ENCODE results near the gene SERTM1. TPM values are rescaled to one million over a fixed set of nuclear protein-coding genes. Genes with fewer than 3 reads are reported as not detected.

SERTM1 gene
- total and polyA plus RNA-seq, 8 donors = 0.67 to 12.4 (median 7.3) TPM

DNA sequence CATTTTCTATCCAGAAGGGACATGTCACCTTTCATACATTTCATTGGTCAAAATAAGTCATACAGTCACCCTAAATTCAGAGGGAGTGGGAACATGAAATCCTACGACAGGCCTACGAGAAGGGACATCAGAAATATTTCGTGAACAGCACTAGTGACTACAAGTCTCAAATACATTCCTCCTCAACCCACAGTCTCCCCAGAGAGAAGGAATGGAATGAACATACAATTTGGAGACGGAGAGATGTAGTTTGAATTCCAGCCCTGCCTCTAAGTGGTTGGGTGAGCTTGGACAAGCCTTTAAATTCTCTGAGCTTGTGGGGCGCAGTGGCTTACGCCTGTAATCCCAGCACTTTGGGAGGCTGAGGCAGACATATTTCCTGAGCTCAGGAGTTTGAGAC, 9.9 kb downstream of the SERTM1 start:
- H3K27me3 ChIP-seq = no peaks in the 10 kb centered on the region
- no peak for ATAC-seq
- no peaks in the 10 kb centered on the region for H3K36me3 ChIP-seq
- no peaks in the 10 kb centered on the region for H3K4me1 ChIP-seq
- TF ChIP-seq CTCF (IDR thresholded peaks at IDR 0.05) = no peak
- no peaks in the 10 kb centered on the region for H3K9me3 ChIP-seq
- H3K27ac ChIP-seq = no peak overlapping the region
- no peak overlapping the region for H3K4me3 ChIP-seq
- intact Hi-C loops (cut with DNase I) = no loop called here
- no peak for DNase-seq

DNA sequence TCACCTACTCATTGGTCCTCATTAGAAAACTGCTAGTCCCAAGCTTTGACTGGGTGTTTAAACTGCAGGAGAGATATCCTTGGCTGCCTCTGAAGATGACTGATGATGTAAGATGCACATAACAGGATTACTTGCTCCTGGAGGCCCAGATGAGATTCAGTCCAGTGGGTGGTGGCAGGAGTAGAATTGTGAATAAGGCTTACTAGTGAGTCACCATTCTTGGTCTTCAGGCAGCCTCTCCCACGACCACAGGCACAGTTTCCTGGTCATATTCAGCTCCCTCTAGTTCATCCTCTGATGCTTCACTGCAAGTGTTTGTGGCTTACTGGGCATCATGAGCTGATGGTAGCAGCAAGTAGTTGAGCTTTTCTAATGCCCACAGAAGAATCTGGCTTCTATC, 12.1 kb downstream of the SERTM1 start:
- ATAC-seq (peak; percentile 27), DNase-seq (no peak)
- Histone ChIP-seq H3K4me1 (no peaks in the 10 kb centered on the region), H3K4me3 (no peak overlapping the region), H3K36me3 (no peaks in the 10 kb centered on the region), H3K27me3 (no peaks in the 10 kb centered on the region), H3K9me3 (no peaks in the 10 kb centered on the region), H3K27ac (no peak overlapping the region)
- intact Hi-C loops (cut with DNase I) = no loop called here
- no peak for TF ChIP-seq CTCF (IDR thresholded peaks at IDR 0.05)

DNA sequence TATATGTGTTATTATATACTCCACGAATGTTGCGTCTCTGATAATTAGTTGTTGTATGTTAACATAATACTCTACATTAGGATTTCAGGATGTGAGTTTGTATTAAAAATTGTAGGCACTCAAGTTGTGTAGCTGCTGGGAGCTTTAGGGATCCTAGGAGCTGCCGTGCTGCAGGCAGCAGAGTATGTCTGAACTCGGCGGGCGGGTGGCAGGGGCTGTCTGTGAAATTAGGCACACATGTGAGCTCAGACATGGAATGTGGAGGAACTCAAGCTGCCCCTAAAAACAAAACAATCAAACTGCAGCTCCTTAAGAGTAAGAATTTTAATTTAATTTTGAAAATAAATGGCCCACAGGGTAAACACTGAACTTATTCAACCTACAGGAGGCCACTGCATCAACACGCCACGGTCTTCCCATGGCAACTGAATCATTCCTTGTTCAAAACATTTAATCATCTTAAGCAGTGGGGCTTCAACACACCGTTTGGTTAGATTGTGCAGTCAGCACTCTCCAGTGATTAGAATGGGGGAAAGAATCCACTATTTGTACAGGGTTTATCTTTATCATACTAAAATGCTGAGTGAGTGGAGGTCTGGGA, 22.7 kb downstream of the SERTM1 start:
- DNase-seq (no peak), ATAC-seq (no peak)
- H3K27me3 ChIP-seq = peaks cover 0 to 6% of the 10 kb centered on the region in 2 donors
- no peak for TF ChIP-seq CTCF (IDR thresholded peaks at IDR 0.05)
- no peaks in the 10 kb centered on the region for H3K36me3 ChIP-seq
- H3K9me3 ChIP-seq = no peaks in the 10 kb centered on the region
- H3K4me3 ChIP-seq = no peak overlapping the region
- intact Hi-C loops (cut with DNase I) = no loop called here
- no peak overlapping the region for H3K27ac ChIP-seq
- H3K4me1 ChIP-seq = no peaks in the 10 kb centered on the region

DNA sequence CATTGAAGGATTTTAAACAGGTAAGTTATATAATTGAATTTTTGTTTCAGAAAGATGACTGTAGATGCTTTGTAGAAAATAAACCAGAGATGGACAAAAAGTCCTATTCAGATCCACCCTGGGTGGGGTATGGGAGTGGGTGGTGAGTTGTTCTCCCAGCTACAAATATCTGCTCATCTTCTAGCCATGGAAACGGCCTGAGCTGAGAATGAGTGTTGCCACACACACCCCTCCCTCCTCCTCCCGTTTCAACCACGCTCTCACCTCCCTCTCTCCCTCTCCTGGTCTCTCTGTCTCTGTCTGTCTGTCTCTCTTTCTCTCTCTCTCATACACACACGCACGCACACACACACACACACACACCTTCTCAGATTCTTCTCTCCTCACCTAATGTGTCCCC, 26.4 kb downstream of the SERTM1 start:
- H3K27ac ChIP-seq = no peak overlapping the region
- intact Hi-C loops (cut with DNase I) = no loop called here

GRCh38 chr13:36706755-36707154, 32.9 kb downstream of the SERTM1 start:
- DNase-seq (no peak), ATAC-seq (no peak)
- H3K36me3 ChIP-seq = no peaks in the 10 kb centered on the region
- H3K27ac ChIP-seq = no peak overlapping the region
- no peaks in the 10 kb centered on the region for H3K27me3 ChIP-seq
- H3K4me3 ChIP-seq = no peak overlapping the region
- H3K9me3 ChIP-seq = no peaks in the 10 kb centered on the region
- TF ChIP-seq CTCF (IDR thresholded peaks at IDR 0.05) = no peak
- intact Hi-C loops (cut with DNase I) = no loop called here
- no peaks in the 10 kb centered on the region for H3K4me1 ChIP-seq

More for the DNA sequence above, 26.4 kb downstream of the SERTM1 start:
- H3K4me3 ChIP-seq = no peak overlapping the region
- no peaks in the 10 kb centered on the region for H3K9me3 ChIP-seq
- H3K36me3 ChIP-seq = no peaks in the 10 kb centered on the region
- no peak for ATAC-seq
- DNase-seq = no peak
- H3K27me3 ChIP-seq = peaks cover 0 to 5% of the 10 kb centered on the region in 2 donors
- TF ChIP-seq CTCF (IDR thresholded peaks at IDR 0.05) = no peak
- H3K4me1 ChIP-seq = no peaks in the 10 kb centered on the region

All from left lung (tissue), 10 donors.